Eye (tissue), 1 donor: ENCODE data around the gene VEGFA.
"Not testable (repeated sequence)": the region's sequence is repeated elsewhere in the genome, so short reads cannot be mapped to it uniquely, and the experiment has no call there.

ENCODE experiments used
- DNase-seq: peaks from one replicate; pipeline ENCODE4 v3.0.0-alpha.2; 2015

Gene VEGFA

GRCh38 chr6:43806043-43806757 lies 36.2 kb downstream of the VEGFA start:
- peak; percentile 61 for DNase-seq

GRCh38 chr6:43806758-43807227 lies 36.8 kb downstream of the VEGFA start:
- no peak for DNase-seq

- peak; percentile 35 for DNase-seq
Measured at GRCh38 chr6:43807228-43808061, 37.4 kb downstream of the VEGFA start.

- DNase-seq, result no peak
Measured at GRCh38 chr6:43808412-43808811, 38.4 kb downstream of the VEGFA start.

GRCh38 chr6:43809417-43810305 lies 39.6 kb downstream of the VEGFA start:
- DNase-seq, result no peak

GRCh38 chr6:43810965-43811732 lies 41.1 kb downstream of the VEGFA start:
- DNase-seq, result no peak

- DNase-seq, result no peak
Measured at GRCh38 chr6:43811733-43812099, 41.7 kb downstream of the VEGFA start.

GRCh38 chr6:43812850-43813578 lies 43.0 kb downstream of the VEGFA start:
- no peak for DNase-seq

- no peak for DNase-seq
Measured at GRCh38 chr6:43814111-43814510, 44.1 kb downstream of the VEGFA start.

- no peak for DNase-seq
Measured at GRCh38 chr6:43814865-43815264, 44.9 kb downstream of the VEGFA start.

GRCh38 chr6:43817192-43817591 lies 47.2 kb downstream of the VEGFA start:
- DNase-seq, result no peak

GRCh38 chr6:43818973-43819372 lies 49.0 kb downstream of the VEGFA start:
- not testable (repeated sequence) for DNase-seq

GRCh38 chr6:43819958-43820357 lies 49.9 kb downstream of the VEGFA start:
- DNase-seq, result no peak

- no peak for DNase-seq
Measured at GRCh38 chr6:43820486-43820885, 50.5 kb downstream of the VEGFA start.

- DNase-seq, result no peak
Measured at GRCh38 chr6:43821101-43821886, 51.3 kb downstream of the VEGFA start.

- DNase-seq, result no peak
Measured at GRCh38 chr6:43823390-43823789, 53.4 kb downstream of the VEGFA start.

- DNase-seq, result no peak
Measured at GRCh38 chr6:43823879-43824702, 54.1 kb downstream of the VEGFA start.

GRCh38 chr6:43824703-43825064 lies 54.7 kb downstream of the VEGFA start:
- no peak for DNase-seq

- no peak for DNase-seq
Measured at GRCh38 chr6:43825187-43826115, 55.4 kb downstream of the VEGFA start.
